Prostate gland (tissue), 2 donors: ENCODE measurements around the gene DEF6.

Experiments
- CTCF ChIP-seq, 4 experiments: fragments of 200-600 bp in 2 of 4; fragments of 450-650 bp in 2 of 4; sonication (generic) in 2 of 4; IDR thresholded peaks; 1 replicate in 3 of 4; 2 replicates in 1 of 4; pipeline ENCODE4 v1.5.1; 2016 to 2019; ENCODE audit warnings: antibody characterized with exemption in 4 of 4, mild to moderate bottlenecking in 2 of 4, moderate library complexity in 2 of 4
- POLR2AphosphoS5 ChIP-seq: sonication (generic); formaldehyde crosslinking; IDR thresholded peaks from one replicate; pipeline ENCODE4 v1.6.1; 2017; ENCODE audit warnings: antibody characterized with exemption

GRCh38 chr6:35273822-35274559, 23.6 kb upstream of the DEF6 start:
- TF ChIP-seq POLR2AphosphoS5 (no peak), CTCF (IDR thresholded peaks at IDR 0.05) (no peak)
